ENCODE data around the gene DENND4B.
A peak's percentile ranks its signal among the peaks of the same experiment; 100 is the strongest.

DENND4B gene

DNA sequence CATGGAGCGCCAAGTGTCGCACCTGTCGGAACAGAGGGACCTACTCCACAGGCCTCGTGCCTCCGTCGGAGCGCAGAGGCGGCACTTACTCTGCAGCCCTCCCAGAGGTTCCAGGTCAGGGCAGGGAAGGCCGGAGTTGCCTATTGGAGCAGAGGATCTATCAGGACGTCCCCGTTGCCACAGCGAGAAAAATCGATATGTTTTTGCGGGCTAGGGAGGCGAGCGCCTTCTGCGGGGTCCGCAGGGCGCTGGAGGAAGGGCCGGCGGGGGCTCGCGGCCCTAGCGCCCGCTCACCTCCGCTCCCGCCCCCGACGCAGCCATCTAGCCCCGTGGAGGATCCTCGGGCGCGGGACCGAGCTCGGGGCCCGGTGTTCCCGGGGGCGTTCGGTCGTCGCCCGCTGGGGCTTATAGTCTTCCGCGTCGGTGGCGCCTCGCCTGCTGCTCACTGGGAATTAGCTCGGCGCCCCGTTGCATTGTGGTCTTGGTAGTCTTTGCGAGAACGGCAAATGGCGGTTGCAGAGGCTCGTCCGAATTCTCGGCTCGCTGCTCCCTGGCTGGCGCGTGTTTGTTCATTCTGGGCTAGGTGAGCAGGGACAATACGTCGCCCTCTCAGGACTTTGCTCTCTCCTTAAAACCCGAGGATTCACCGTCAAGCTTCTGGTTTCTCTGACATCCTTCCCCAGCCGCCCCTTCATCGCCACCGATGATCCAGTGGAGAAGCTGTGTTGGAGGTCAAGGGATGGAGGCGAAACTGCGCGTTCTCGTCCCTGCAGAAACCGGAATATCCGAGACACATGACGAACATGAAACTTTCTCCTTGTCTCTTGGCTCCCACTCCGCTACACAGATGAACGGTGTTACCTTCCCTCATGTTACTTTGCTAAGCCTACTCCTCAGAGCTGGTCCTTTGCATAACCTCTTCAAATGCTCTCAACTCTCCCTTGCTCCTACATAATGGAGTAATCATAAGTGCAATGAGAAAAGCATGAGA is 31.0 kb upstream of the DENND4B start, which contains the start of gene JTB:
Gene JTB, minus strand, starts transcription at position 425 of the 991 bp plus-strand sequence. Its CDS starts 422 bp downstream, at position 3.
- peak within 1 kb of the TSS; percentile 99 for H3K4me3 Mint-ChIP-seq
- peak within 1 kb of the TSS; percentile 97 for H3K27ac Mint-ChIP-seq
- H3K9me3 Mint-ChIP-seq, result no peaks in the 10 kb centered on the region
- H3K36me3 Mint-ChIP-seq (ENCODE audit: low read depth), result peaks cover 61% of the 10 kb centered on the region
- H3K4me1 Mint-ChIP-seq (ENCODE audit: low read depth), result peaks cover 35% of the 10 kb centered on the region
- H3K27me3 Mint-ChIP-seq, result no peaks in the 10 kb centered on the region
- peak; percentile 87 for DNase-seq

- Mint-ChIP-seq H3K9me3 (no peaks in the 10 kb centered on the region), H3K36me3 (ENCODE audit: low read depth) (peaks cover 65% of the 10 kb centered on the region), H3K4me3 (peak overlapping the region; percentile 99), H3K4me1 (ENCODE audit: low read depth) (peaks cover 42% of the 10 kb centered on the region), H3K27me3 (no peaks in the 10 kb centered on the region), H3K27ac (peak overlapping the region; percentile 97)
- DNase-seq, result no peak
Observed at GRCh38 chr1:153976819-153977249, 30.3 kb upstream of the DENND4B start.

- H3K4me1 Mint-ChIP-seq (ENCODE audit: low read depth), result peaks cover 46% of the 10 kb centered on the region
- no peaks in the 10 kb centered on the region for H3K9me3 Mint-ChIP-seq
- peak overlapping the region; percentile 97 for H3K27ac Mint-ChIP-seq
- H3K36me3 Mint-ChIP-seq (ENCODE audit: low read depth), result peaks cover 60% of the 10 kb centered on the region
- DNase-seq, result no peak
- no peaks in the 10 kb centered on the region for H3K27me3 Mint-ChIP-seq
- H3K4me3 Mint-ChIP-seq, result no peak overlapping the region
Observed at GRCh38 chr1:153973525-153973924, 27.0 kb upstream of the DENND4B start.

DNA sequence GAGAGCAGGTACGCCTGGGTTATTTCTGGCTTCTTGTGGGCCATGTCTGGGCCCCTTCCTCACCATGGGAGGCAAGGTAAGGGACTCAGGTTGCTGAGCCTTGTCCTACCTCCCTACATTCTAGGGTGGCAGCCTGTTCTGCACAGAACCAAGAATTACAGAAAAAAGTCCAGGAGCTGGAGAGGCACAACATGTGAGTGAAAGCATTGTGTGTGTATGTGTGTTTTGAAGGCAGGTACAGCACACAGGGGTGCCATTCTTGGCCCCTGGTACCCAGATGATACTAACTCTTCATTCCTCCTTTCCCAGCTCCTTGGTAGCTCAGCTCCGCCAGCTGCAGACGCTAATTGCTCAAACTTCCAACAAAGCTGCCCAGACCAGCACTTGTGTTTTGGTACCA is 26.6 kb upstream of the DENND4B start:
- Mint-ChIP-seq H3K36me3 (ENCODE audit: low read depth) (peaks cover 57% of the 10 kb centered on the region), H3K4me1 (ENCODE audit: low read depth) (peaks cover 46% of the 10 kb centered on the region), H3K27me3 (no peaks in the 10 kb centered on the region), H3K27ac (peak overlapping the region; percentile 97), H3K4me3 (no peak overlapping the region), H3K9me3 (no peaks in the 10 kb centered on the region)
- no peak for DNase-seq

- no peak for DNase-seq
- Mint-ChIP-seq H3K36me3 (ENCODE audit: low read depth) (peaks cover 52% of the 10 kb centered on the region), H3K27ac (no peak overlapping the region), H3K4me3 (no peak overlapping the region), H3K9me3 (no peaks in the 10 kb centered on the region), H3K27me3 (no peaks in the 10 kb centered on the region), H3K4me1 (ENCODE audit: low read depth) (peaks cover 51% of the 10 kb centered on the region)
Observed at GRCh38 chr1:153970346-153970745, 23.8 kb upstream of the DENND4B start.

DNA sequence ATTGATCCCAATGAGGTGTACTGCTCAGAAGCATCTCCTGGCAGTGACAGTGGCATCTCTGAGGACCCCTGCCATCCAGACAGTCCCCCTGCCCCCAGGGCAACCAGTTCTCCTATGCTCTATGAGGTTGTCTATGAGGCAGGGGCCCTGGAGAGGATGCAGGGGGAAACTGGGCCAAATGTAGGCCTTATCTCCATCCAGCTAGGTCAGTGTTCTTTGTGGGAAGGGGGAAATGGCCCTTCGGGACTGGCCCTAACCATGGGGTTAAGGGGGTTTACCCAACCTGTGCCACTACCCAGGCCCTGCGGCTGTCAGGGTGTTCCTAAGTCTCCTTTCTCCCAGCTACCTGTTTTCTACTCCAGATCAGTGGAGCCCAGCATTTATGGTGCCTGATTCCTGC is 22.5 kb upstream of the DENND4B start:
- peaks cover 49% of the 10 kb centered on the region for H3K4me1 Mint-ChIP-seq (ENCODE audit: low read depth)
- no peaks in the 10 kb centered on the region for H3K27me3 Mint-ChIP-seq
- peaks cover 41% of the 10 kb centered on the region for H3K36me3 Mint-ChIP-seq (ENCODE audit: low read depth)
- peak overlapping the region; percentile 27 for H3K27ac Mint-ChIP-seq
- DNase-seq, result no peak
- H3K4me3 Mint-ChIP-seq, result no peak overlapping the region
- no peaks in the 10 kb centered on the region for H3K9me3 Mint-ChIP-seq

GRCh38 chr1:153968408-153968807 is 21.9 kb upstream of the DENND4B start:
- peaks cover 52% of the 10 kb centered on the region for H3K4me1 Mint-ChIP-seq (ENCODE audit: low read depth)

GRCh38 chr1:153968000-153968363 is 21.5 kb upstream of the DENND4B start:
- peak overlapping the region; percentile 90 for H3K4me3 Mint-ChIP-seq
- H3K27me3 Mint-ChIP-seq, result no peaks in the 10 kb centered on the region
- H3K4me1 Mint-ChIP-seq (ENCODE audit: low read depth), result peaks cover 53% of the 10 kb centered on the region
- H3K9me3 Mint-ChIP-seq, result no peaks in the 10 kb centered on the region
- DNase-seq, result no peak
- H3K36me3 Mint-ChIP-seq (ENCODE audit: low read depth), result peaks cover 36% of the 10 kb centered on the region
- peak overlapping the region; percentile 95 for H3K27ac Mint-ChIP-seq

More at GRCh38 chr1:153968408-153968807, 21.9 kb upstream of the DENND4B start:
- Mint-ChIP-seq H3K9me3 (no peaks in the 10 kb centered on the region), H3K4me3 (peak overlapping the region; percentile 90), H3K27me3 (no peaks in the 10 kb centered on the region), H3K36me3 (ENCODE audit: low read depth) (peaks cover 37% of the 10 kb centered on the region), H3K27ac (peak overlapping the region; percentile 27)
- no peak for DNase-seq

DNA sequence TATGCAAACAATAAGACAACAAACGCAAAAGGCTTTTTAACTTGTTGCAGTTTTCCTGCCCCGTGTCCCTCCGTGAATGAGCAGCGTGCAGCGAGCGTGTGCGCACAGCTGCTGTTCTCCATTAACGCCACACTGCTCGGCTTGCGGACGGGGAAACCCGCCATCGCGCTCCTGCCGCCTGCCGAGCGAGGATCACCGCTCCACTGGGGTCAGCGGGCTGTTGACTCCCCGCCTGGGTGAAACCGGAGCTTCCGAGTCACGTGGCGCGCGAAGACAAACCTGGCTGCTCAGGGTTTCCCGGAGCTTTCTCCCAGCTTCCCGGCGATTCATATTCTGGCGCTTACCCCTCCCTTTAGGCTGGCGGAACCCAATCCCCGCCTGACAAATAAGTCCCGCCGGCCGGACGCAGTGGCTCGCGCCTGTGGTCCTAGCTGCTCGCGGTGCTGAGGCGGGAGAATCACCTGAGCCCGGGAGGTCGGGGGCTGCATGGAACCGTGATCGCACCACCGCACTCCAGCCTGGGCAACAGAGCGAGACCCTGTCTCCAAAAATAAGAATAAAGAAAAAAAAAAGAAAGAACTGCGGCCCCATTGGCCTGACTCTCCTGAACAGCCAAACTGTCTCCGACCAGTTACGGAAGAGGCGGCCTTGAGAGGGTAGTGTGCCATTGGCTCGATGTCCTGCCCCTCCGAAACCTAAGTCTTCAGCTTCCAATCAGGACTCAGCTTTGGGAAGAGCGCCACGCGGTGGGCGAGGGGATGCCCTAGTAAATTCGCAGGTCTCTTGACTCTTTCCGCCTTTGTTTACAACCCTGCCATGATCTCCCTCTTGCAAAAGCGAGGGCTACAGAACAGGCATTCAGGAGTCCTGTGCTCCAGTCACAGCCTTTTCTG is 20.8 kb upstream of the DENND4B start, which contains the start of gene CREB3L4:
Gene CREB3L4, plus strand, starts transcription at position 796 of the 893 bp plus-strand sequence. CDS start 624 bp downstream, outside the sequence.
- H3K4me3 Mint-ChIP-seq, result peak within 1 kb of the TSS; percentile 90
- H3K27ac Mint-ChIP-seq, result peak within 1 kb of the TSS; percentile 95
- peak; percentile 85 for DNase-seq

DNA sequence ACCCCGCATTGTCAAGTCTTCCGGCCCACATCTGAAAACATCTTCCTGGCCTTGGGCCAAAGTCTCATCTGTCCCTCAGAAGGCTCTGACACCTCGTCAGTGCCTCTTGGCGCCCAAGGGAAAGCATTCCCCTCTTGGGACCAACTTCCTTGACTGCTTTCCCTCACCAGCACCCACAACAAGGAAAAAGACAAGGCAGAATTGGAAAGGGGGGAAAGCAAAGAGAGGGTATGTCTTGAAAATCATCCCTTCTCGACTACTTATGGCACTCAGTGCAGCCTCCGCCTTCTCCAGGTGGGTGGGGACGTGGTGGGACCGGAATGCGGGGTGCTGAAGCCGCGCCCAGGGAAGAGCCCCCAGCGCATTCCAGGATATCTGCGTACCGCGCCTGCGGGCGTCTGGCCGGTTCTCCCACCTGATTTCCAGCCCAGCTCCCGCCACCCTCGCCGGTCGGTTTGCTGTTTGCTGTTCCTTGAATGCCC is 17.4 kb upstream of the DENND4B start:
- Mint-ChIP-seq H3K27ac (peak overlapping the region; percentile 93), H3K4me3 (peak overlapping the region; percentile 89), H3K9me3 (no peaks in the 10 kb centered on the region), H3K4me1 (ENCODE audit: low read depth) (peaks cover 68% of the 10 kb centered on the region), H3K36me3 (ENCODE audit: low read depth) (peaks cover 65% of the 10 kb centered on the region), H3K27me3 (no peaks in the 10 kb centered on the region)
- no peak for DNase-seq

More for the DNA sequence above, 20.8 kb upstream of the DENND4B start, which contains the start of gene CREB3L4:
- no peaks in the 10 kb centered on the region for H3K9me3 Mint-ChIP-seq
- H3K27me3 Mint-ChIP-seq, result no peaks in the 10 kb centered on the region
- peaks cover 55% of the 10 kb centered on the region for H3K4me1 Mint-ChIP-seq (ENCODE audit: low read depth)
- peaks cover 37% of the 10 kb centered on the region for H3K36me3 Mint-ChIP-seq (ENCODE audit: low read depth)

GRCh38 chr1:153963030-153963849 is 16.7 kb upstream of the DENND4B start, which contains the start of gene SLC39A1:
Gene SLC39A1, minus strand, starts transcription at chr1:153963537. Its CDS starts 822 bp downstream, at chr1:153962715.
- Mint-ChIP-seq H3K9me3 (no peaks in the 10 kb centered on the region), H3K27me3 (no peaks in the 10 kb centered on the region), H3K36me3 (ENCODE audit: low read depth) (peaks cover 67% of the 10 kb centered on the region), H3K4me1 (ENCODE audit: low read depth) (peaks cover 66% of the 10 kb centered on the region), H3K27ac (peak within 1 kb of the TSS; percentile 93), H3K4me3 (peak within 1 kb of the TSS; percentile 89)
- DNase-seq, result peak; percentile 96

- no peaks in the 10 kb centered on the region for H3K9me3 Mint-ChIP-seq
- no peak for DNase-seq
- peaks cover 59% of the 10 kb centered on the region for H3K4me1 Mint-ChIP-seq (ENCODE audit: low read depth)
- peaks cover 74% of the 10 kb centered on the region for H3K36me3 Mint-ChIP-seq (ENCODE audit: low read depth)
- H3K27ac Mint-ChIP-seq, result peak overlapping the region; percentile 93
- H3K27me3 Mint-ChIP-seq, result no peaks in the 10 kb centered on the region
- H3K4me3 Mint-ChIP-seq, result peak overlapping the region; percentile 89
Observed at GRCh38 chr1:153962088-153963029, 15.8 kb upstream of the DENND4B start.
